ENCODE results near the gene MUC3A.
"Not testable (repeated sequence)": the region's sequence is repeated elsewhere in the genome, so short reads cannot be mapped to it uniquely, and the experiment has no call there.

MUC3A gene

GRCh38 chr7:100949227-100949932 lies at the start of gene MUC3A:
TSS of gene MUC3A (plus strand) at chr7:100949534. CDS start at chr7:100949625, 91 bp downstream.
- no peak for DNase-seq

GRCh38 chr7:100900978-100901377 lies 48.4 kb upstream of the MUC3A start:
- no peak for DNase-seq

- DNase-seq: no peak
Measured at GRCh38 chr7:100901921-100902332, 47.4 kb upstream of the MUC3A start.

- no peak for DNase-seq
Measured at GRCh38 chr7:100902638-100903037, 46.7 kb upstream of the MUC3A start.

- no peak for DNase-seq
Measured at GRCh38 chr7:100908512-100908911, 40.8 kb upstream of the MUC3A start.

- DNase-seq: not testable (repeated sequence)
Measured at GRCh38 chr7:100910443-100910842, 38.9 kb upstream of the MUC3A start.

GRCh38 chr7:100911484-100911883 lies 37.9 kb upstream of the MUC3A start:
- DNase-seq: no peak

GRCh38 chr7:100914208-100914878 lies 35.0 kb upstream of the MUC3A start:
- DNase-seq: no peak

- no peak for DNase-seq
Measured at GRCh38 chr7:100914879-100915447, 34.4 kb upstream of the MUC3A start.

- DNase-seq: not testable (repeated sequence)
Measured at GRCh38 chr7:100919335-100919734, 30.0 kb upstream of the MUC3A start.

GRCh38 chr7:100919779-100920437 lies 29.4 kb upstream of the MUC3A start:
- not testable (repeated sequence) for DNase-seq

- no peak for DNase-seq
Measured at GRCh38 chr7:100921039-100921438, 28.3 kb upstream of the MUC3A start.

- not testable (repeated sequence) for DNase-seq
Measured at GRCh38 chr7:100923616-100924015, 25.7 kb upstream of the MUC3A start.

GRCh38 chr7:100929808-100930174 lies 19.5 kb upstream of the MUC3A start:
- DNase-seq: no peak

- DNase-seq: no peak
Measured at GRCh38 chr7:100933734-100934133, 15.6 kb upstream of the MUC3A start.

- DNase-seq: not testable (repeated sequence)
Measured at GRCh38 chr7:100935381-100935780, 14.0 kb upstream of the MUC3A start.

GRCh38 chr7:100936167-100936566 lies 13.2 kb upstream of the MUC3A start:
- DNase-seq: not testable (repeated sequence)

GRCh38 chr7:100942045-100942774 lies 7.1 kb upstream of the MUC3A start:
- no peak for DNase-seq

- no peak for DNase-seq
Measured at GRCh38 chr7:100943693-100944092, 5.6 kb upstream of the MUC3A start.

- DNase-seq: no peak
Measured at GRCh38 chr7:100944138-100944537, 5.2 kb upstream of the MUC3A start.

- no peak for DNase-seq
Measured at GRCh38 chr7:100946111-100946510, 3.2 kb upstream of the MUC3A start.

- DNase-seq: no peak
Measured at GRCh38 chr7:100946766-100947365, 2.5 kb upstream of the MUC3A start.

All from stimulated activated CD4-positive, alpha-beta T cell treated with anti-CD3 and anti-CD28 coated beads, Interleukin-12 subunit alpha, Interleukin-12 subunit beta, amount 100 ng/mL, for 4 hours (primary cell).